ENCODE results near the gene ANXA5. TPM values are rescaled to one million over a fixed set of nuclear protein-coding genes. Genes with fewer than 3 reads are reported as not detected.

ANXA5 gene
- total RNA-seq, 1 experiment from 2014 or later = 231 TPM

GRCh38 chr4:121701263-121701662 lies 4.5 kb upstream of the ANXA5 start:
- peaks cover 24 to 30% of the 10 kb centered on the region in 2 experiments for H3K4me1 Mint-ChIP-seq
- no CpG with 5 or more reads among the region's 3 CpGs for WGBS (ENCODE audit: extremely low coverage, insufficient read length, low lambda C conversion rate)

More at GRCh38 chr4:121701263-121701662, 4.5 kb upstream of the ANXA5 start:
- Histone ChIP-seq H4K5ac (ENCODE audit: insufficient read length, low read depth, low read length) (no peak overlapping the region), H4K20me1 (ENCODE audit: control insufficient read depth, insufficient read depth, insufficient read length) (no peaks in the 10 kb centered on the region), H3T11ph (ENCODE audit: low read length) (no peak overlapping the region), H3K9me3 (ENCODE audit: control insufficient read depth, low read depth, low read length) (no peaks in the 10 kb centered on the region), H3K9ac (ENCODE audit: extremely low read depth, insufficient read length, low read length) (no peak overlapping the region), H3K4me1 (ENCODE audit: insufficient read depth, low read length) (no peaks in the 10 kb centered on the region), H3K23me2 (ENCODE audit: insufficient read length, low read depth, low read length, poor library complexity, severe bottlenecking) (peaks cover 7% of the 10 kb centered on the region), H3K27ac (ENCODE audit: insufficient read length, low read depth, low read length) (no peak overlapping the region), H3K23ac (ENCODE audit: insufficient read length, low read depth, low read length) (no peak overlapping the region), H4K91ac (ENCODE audit: insufficient read length, low read depth, low read length) (no peak overlapping the region), H2BK15ac (ENCODE audit: low read depth, low read length) (no peak overlapping the region), H3K14ac (ENCODE audit: insufficient read depth, low read length) (no peak overlapping the region), H2BK120ac (ENCODE audit: low read depth, low read length, poor library complexity, severe bottlenecking) (no peak overlapping the region), H3K18ac (ENCODE audit: insufficient read length, low read depth, low read length) (no peak overlapping the region), H2BK20ac (ENCODE audit: low read depth, low read length, poor library complexity, severe bottlenecking) (no peak overlapping the region), H3K4ac (ENCODE audit: low read depth, low read length) (no peak overlapping the region), H3K56ac (ENCODE audit: insufficient read length, low read depth, low read length) (no peak overlapping the region), H2BK5ac (ENCODE audit: insufficient read length, low read length) (no peak overlapping the region), H3K27me3 (ENCODE audit: insufficient read depth, low read length) (no peaks in the 10 kb centered on the region), H2BK12ac (ENCODE audit: insufficient read length, low read depth, low read length) (no peak overlapping the region), H3K79me2 (ENCODE audit: insufficient read depth, low read length) (no peaks in the 10 kb centered on the region; the same call in 1 of the 2 replicates), H3K79me1 (ENCODE audit: insufficient read depth, low read depth, low read length, poor library complexity, severe bottlenecking) (no peaks in the 10 kb centered on the region), H4K8ac (replicated peaks; ENCODE audit: insufficient read length, low read depth, low read length) (no peak overlapping the region), H2AK5ac (ENCODE audit: insufficient read length, low read length) (no peak overlapping the region), H3K4me2 (ENCODE audit: insufficient read depth, insufficient read length, low read length) (no peak overlapping the region), H2AFZ (ENCODE audit: low read length) (no peak overlapping the region)
- TF ChIP-seq CTCF (conservative IDR thresholded peaks at IDR 0.05) = no peak
- Mint-ChIP-seq H3K27me3 (ENCODE audit: low read depth) (no peaks in the 10 kb centered on the region; the same call in 1 of the 2 replicates), H3K4me3 (no peak overlapping the region), H3K36me3 (ENCODE audit: insufficient read depth in 1 of 3, low read depth in 3 of 3) (peaks cover 0 to 5% (median 0%) of the 10 kb centered on the region in 3 experiments; a peak in 1 of 7 replicates), H3K27ac (no peak overlapping the region), H3K9me3 (peaks cover 4 to 5% of the 10 kb centered on the region in 2 experiments; a peak in 4 of 5 replicates)
- DNase-seq = no peak
